ENCODE data around the gene ACTG1. TPM values are rescaled to one million over a fixed set of nuclear protein-coding genes. Genes with fewer than 3 reads are reported as not detected.

ACTG1 gene
- total RNA-seq, 3 donors from 2014 or later = 1,922 to 4,060 (median 3,184) TPM

DNA sequence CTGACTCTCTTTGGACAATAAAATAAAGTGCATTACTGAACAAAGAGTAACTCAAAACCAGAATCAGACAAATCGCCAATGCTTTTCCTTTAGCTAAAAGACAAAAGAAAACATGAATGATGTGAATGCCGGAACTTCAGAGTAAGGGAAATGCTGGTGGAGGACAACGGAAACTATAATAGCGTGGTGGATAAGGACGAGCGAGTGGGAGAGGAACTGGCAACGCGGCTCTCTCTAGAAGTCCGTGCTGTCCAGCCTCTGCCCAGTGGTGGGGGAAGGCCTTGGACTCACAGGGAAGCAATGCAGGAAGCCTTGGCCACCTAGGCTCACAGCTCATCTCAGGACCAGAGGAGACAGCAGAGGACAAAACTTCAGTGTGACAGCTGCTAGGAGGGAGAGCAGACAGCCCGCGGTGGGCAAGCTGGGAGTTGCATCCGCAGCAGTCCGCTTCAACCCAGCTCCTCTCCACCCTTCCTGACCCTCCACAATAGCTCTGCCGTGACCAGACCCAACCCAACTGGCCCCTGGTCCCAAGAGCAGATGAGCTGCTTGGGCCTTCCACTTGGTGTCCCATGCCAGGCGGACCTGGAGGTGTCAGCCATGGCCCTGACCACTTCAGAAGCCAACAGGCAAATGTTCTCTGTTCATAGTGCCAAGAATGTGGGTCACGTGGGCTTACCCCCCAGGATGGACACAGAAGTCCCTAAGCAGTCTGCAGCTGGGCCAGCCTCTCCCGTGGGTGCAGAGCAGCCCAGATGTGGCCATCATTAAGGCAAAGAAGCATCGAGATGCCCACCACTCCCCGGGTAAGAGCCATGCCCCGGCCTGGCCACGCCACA, 44.9 kb upstream of the ACTG1 start:
- intact Hi-C loops (cut with DNase I, micrococcal nuclease) = no loop called here
- no peak for ATAC-seq
- Histone ChIP-seq H3K9me3 (no peaks in the 10 kb centered on the region), H3K4me1 (ENCODE audit: low read depth) (peaks cover 14% of the 10 kb centered on the region), H3K36me3 (ENCODE audit: low read depth) (peaks cover 4% of the 10 kb centered on the region), H3K4me3 (no peak overlapping the region)
- DNase-seq = no peak
- no peak for TF ChIP-seq CTCF (IDR thresholded peaks at IDR 0.05)

GRCh38 chr17:81556863-81557262, 44.3 kb upstream of the ACTG1 start:
- ATAC-seq = peak; percentile 26
- Histone ChIP-seq H3K36me3 (ENCODE audit: low read depth) (peaks cover 4% of the 10 kb centered on the region), H3K4me3 (no peak overlapping the region), H3K9me3 (no peaks in the 10 kb centered on the region), H3K4me1 (ENCODE audit: low read depth) (peaks cover 14% of the 10 kb centered on the region)
- intact Hi-C loops (cut with DNase I, micrococcal nuclease) = no loop called here
- peak in 2 of 3 donors; percentile 52 to 74 for DNase-seq
- no peak for TF ChIP-seq CTCF (IDR thresholded peaks at IDR 0.05)

GRCh38 chr17:81556175-81556691, 43.6 kb upstream of the ACTG1 start:
- H3K9me3 ChIP-seq = no peaks in the 10 kb centered on the region
- peaks cover 4% of the 10 kb centered on the region for H3K36me3 ChIP-seq (ENCODE audit: low read depth)
- DNase-seq = peak in 1 of 3 donors; percentile 42
- intact Hi-C loops (cut with DNase I, micrococcal nuclease) = no loop called here
- no peak overlapping the region for H3K4me3 ChIP-seq
- ATAC-seq = peak; percentile 33
- no peak for TF ChIP-seq CTCF (IDR thresholded peaks at IDR 0.05)
- peaks cover 16% of the 10 kb centered on the region for H3K4me1 ChIP-seq (ENCODE audit: low read depth)

GRCh38 chr17:81553616-81554181, 41.1 kb upstream of the ACTG1 start:
- TF ChIP-seq CTCF (IDR thresholded peaks at IDR 0.05) = no peak
- intact Hi-C loops (cut with DNase I, micrococcal nuclease) = no loop called here
- peaks cover 2% of the 10 kb centered on the region for H3K36me3 ChIP-seq (ENCODE audit: low read depth)
- H3K4me1 ChIP-seq (ENCODE audit: low read depth) = peaks cover 20% of the 10 kb centered on the region
- ATAC-seq = no peak
- H3K4me3 ChIP-seq = no peak overlapping the region
- DNase-seq = peak in 2 of 3 donors; percentile 56 to 70
- H3K9me3 ChIP-seq = no peaks in the 10 kb centered on the region

DNA sequence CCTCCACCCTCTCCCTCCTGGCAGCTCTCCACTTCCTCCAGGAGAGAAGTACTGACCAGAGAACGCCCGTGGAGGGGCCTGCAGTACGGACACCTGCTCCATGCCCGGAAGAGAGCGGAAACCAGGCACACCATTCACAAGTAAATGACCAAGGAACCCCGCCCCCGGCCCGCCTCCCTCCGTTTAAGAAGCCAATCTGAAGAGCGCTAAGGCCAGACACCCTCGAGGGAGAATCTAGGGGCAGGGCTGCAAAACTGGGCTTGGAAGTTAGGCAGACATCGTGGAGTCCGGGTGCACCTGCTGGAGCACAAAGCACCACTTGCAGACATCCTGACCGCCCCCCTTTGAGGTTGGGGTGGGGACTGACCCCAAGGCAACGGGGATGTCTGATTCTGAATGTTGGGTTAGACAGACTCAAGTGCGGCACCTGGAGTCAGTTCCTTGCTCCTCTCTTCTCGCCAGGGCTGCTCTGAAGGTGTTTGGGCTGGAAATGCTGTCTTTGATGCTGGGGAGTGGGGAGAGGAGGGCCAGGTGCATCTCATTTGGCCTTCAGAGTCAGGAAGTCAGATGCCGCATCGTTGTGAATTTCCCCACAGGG, 40.5 kb upstream of the ACTG1 start:
- peaks cover 20% of the 10 kb centered on the region for H3K4me1 ChIP-seq (ENCODE audit: low read depth)
- H3K4me3 ChIP-seq = peak overlapping the region; percentile 90
- no peaks in the 10 kb centered on the region for H3K9me3 ChIP-seq
- ATAC-seq (peak; percentile 73), DNase-seq (peak; percentile 81 to 88 (median 86))
- no peak for TF ChIP-seq CTCF (IDR thresholded peaks at IDR 0.05)
- intact Hi-C loops (cut with DNase I, micrococcal nuclease) = no loop called here
- no peaks in the 10 kb centered on the region for H3K36me3 ChIP-seq (ENCODE audit: low read depth)
